Posterior cingulate gyrus (tissue), 11 donors: ENCODE results near the gene ZNF655.
"Not testable (repeated sequence)": the region's sequence is repeated elsewhere in the genome, so short reads cannot be mapped to it uniquely, and the experiment has no call there.

ENCODE experiments used
- DNase-seq, 10 donors: peaks; one replicate each; pipeline versions ENCODE4 v3.0.0 to v3.0.0-alpha.2; 2020 to 2021; ENCODE audit warnings: mixed read lengths in 3 of 10
- intact Hi-C: fragments of 100-400 bp; cut with DNase I; formaldehyde crosslinking; loops from one replicate; pipeline ENCODE4 v1.15.1; 2023

ZNF655 gene

GRCh38 chr7:99559175-99559915, 903 bp downstream of the ZNF655 start:
- intact Hi-C loops: loop anchor here (5.0 kb wide), 1 partner anchor 58 kb away; the partner anchor contains the start of gene ZSCAN25
- no peak for DNase-seq

- intact Hi-C loops: no loop called here
- DNase-seq: no peak
Measured at GRCh38 chr7:99560834-99561736, 2.6 kb downstream of the ZNF655 start.

- DNase-seq: no peak
- intact Hi-C loops: no loop called here
Measured at GRCh38 chr7:99561737-99562051, 3.3 kb downstream of the ZNF655 start.

- intact Hi-C loops: no loop called here
Measured at GRCh38 chr7:99562114-99562784, 3.8 kb downstream of the ZNF655 start.

GRCh38 chr7:99562832-99563231, 4.4 kb downstream of the ZNF655 start:
- DNase-seq: no peak
- intact Hi-C loops: no loop called here

More at GRCh38 chr7:99562114-99562784, 3.8 kb downstream of the ZNF655 start:
- no peak for DNase-seq

GRCh38 chr7:99563650-99564049, 5.2 kb downstream of the ZNF655 start:
- peak in 2 of 10 donors; percentile 25 to 75 for DNase-seq
- intact Hi-C loops: no loop called here

GRCh38 chr7:99568770-99569169, 10.3 kb downstream of the ZNF655 start:
- DNase-seq, intact Hi-C loops: not testable (repeated sequence)

GRCh38 chr7:99571768-99572167, 13.3 kb downstream of the ZNF655 start:
- intact Hi-C loops: no loop called here
- DNase-seq: no peak

GRCh38 chr7:99573257-99573656, 14.8 kb downstream of the ZNF655 start:
- intact Hi-C loops: no loop called here
- no peak for DNase-seq

- intact Hi-C loops: no loop called here
- DNase-seq: no peak
Measured at GRCh38 chr7:99576251-99576650, 17.8 kb downstream of the ZNF655 start.

GRCh38 chr7:99579281-99579955, 21.0 kb downstream of the ZNF655 start:
- intact Hi-C loops: no loop called here
- peak in 1 of 10 donors; percentile 80 for DNase-seq

- DNase-seq: peak in 9 of 10 donors; percentile 38 to 93 (median 51)
- intact Hi-C loops: no loop called here
Measured at GRCh38 chr7:99579956-99580777, 21.7 kb downstream of the ZNF655 start.

GRCh38 chr7:99580778-99581332, 22.4 kb downstream of the ZNF655 start:
- DNase-seq, intact Hi-C loops: not testable (repeated sequence)

- intact Hi-C loops: no loop called here
- DNase-seq: no peak
Measured at GRCh38 chr7:99588868-99589267, 30.4 kb downstream of the ZNF655 start.

- DNase-seq: no peak
- intact Hi-C loops: no loop called here
Measured at GRCh38 chr7:99594948-99595745, 36.7 kb downstream of the ZNF655 start.

GRCh38 chr7:99596408-99596955, 38.0 kb downstream of the ZNF655 start:
- no peak for DNase-seq
- intact Hi-C loops: no loop called here

- DNase-seq: no peak
- intact Hi-C loops: no loop called here
Measured at GRCh38 chr7:99597762-99598501, 39.5 kb downstream of the ZNF655 start, which contains the start of gene TMEM225B. Gene TMEM225B, plus strand, starts transcription at chr7:99598267. Its CDS starts 6,122 bp downstream, at chr7:99604389.
